Kidney epithelial cell (primary cell): Measurements from ENCODE around the gene ZNF358. TPM values are rescaled to one million over a fixed set of nuclear protein-coding genes. Genes with fewer than 3 reads are reported as not detected.

Experiments
- DNase-seq: peaks from one replicate; pipeline ENCODE4 v3.0.0-alpha.2; 2010; ENCODE audit warnings: low read depth
- H3K27me3 ChIP-seq: 2 replicates; pipeline ENCODE4 v1.6.0; 2011; ENCODE audit warnings: low read length; ENCODE audit not compliant: control insufficient read depth, insufficient read depth
- H3K36me3 ChIP-seq: 2 replicates; pipeline ENCODE4 v1.5.1; 2011; ENCODE audit warnings: low read length; ENCODE audit not compliant: control insufficient read depth, insufficient read depth
- H3K4me3 ChIP-seq: 2 replicates; pipeline ENCODE4 v1.5.1; 2011; ENCODE audit warnings: low read depth, mild to moderate bottlenecking, control low read depth, low read length
- CTCF ChIP-seq: IDR thresholded peaks from 2 replicates; pipeline ENCODE4 v1.5.1; 2011; ENCODE audit warnings: mild to moderate bottlenecking, moderate library complexity, low read length, control low read depth, inconsistent platforms; ENCODE audit not compliant: insufficient read depth, poor library complexity, severe bottlenecking
- total RNA-seq: library from RNA; depleted of rRNA; stranded (reverse); fragments of >200 nt; gene quantifications from 2 replicates; pipeline ENCODE4 v1.2.3, GENCODE V29; 2015

ZNF358 gene
- total RNA-seq, 1 donor from 2014 or later, result 67.4 TPM

- no peak for DNase-seq
- no peak for TF ChIP-seq CTCF
- no peak overlapping the region for H3K4me3 ChIP-seq
- H3K27me3 ChIP-seq, result peaks cover 18% of the 10 kb centered on the region
- no peaks in the 10 kb centered on the region for H3K36me3 ChIP-seq
Measured at GRCh38 chr19:7505682-7506384, 10.1 kb upstream of the ZNF358 start.

GRCh38 chr19:7506385-7507328 is 9.2 kb upstream of the ZNF358 start:
- TF ChIP-seq CTCF, result no peak
- no peak overlapping the region for H3K4me3 ChIP-seq
- H3K36me3 ChIP-seq, result no peaks in the 10 kb centered on the region
- peaks cover 10% of the 10 kb centered on the region for H3K27me3 ChIP-seq
- no peak for DNase-seq

DNA sequence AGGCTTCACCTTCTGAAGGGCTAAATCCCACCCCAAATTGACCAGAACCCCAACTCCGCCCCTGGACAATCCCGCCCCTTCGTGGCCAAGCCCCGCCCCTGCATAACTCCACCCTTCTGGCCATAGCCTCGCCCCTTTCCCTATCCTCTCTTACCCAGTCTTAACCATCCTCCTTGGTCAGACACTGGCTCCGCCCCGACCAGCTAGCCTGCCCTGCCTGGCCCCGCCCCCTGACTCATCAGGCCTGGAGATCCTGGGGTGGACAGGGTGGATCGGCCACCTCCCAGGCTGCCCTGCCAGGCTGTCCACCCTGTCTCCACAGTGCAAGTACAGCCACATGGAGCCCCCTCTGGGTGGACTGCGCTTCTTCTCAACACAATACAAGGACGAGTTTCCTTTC is 8.0 kb upstream of the ZNF358 start:
- no peaks in the 10 kb centered on the region for H3K36me3 ChIP-seq
- TF ChIP-seq CTCF, result no peak
- no peak overlapping the region for H3K4me3 ChIP-seq
- no peak for DNase-seq
- peaks cover 9% of the 10 kb centered on the region for H3K27me3 ChIP-seq

GRCh38 chr19:7509625-7510024 is 6.3 kb upstream of the ZNF358 start:
- H3K4me3 ChIP-seq, result no peak overlapping the region
- no peak for TF ChIP-seq CTCF
- H3K27me3 ChIP-seq, result peaks cover 6% of the 10 kb centered on the region
- no peak for DNase-seq
- H3K36me3 ChIP-seq, result no peaks in the 10 kb centered on the region

DNA sequence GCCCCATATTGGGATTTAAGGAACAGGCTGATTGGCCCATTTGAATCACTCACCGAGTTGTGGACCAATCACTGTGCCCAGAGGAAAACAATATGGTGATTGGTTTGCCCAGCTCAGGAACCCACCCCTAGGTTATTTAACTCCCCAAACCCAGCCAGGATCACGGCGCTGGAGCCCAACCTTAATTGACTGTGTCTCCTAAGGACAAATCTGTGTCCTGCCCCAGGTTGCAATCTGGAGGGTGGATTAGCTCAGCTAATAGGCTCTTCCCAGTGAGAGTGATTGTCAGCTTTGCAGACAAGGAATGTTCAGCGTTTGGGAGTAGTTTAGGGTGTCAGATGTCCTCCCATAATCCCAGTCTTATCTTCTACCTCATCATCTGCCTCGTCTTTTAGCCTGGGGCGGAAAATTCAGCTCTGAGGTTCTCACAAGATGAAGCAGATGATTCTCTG is 3.5 kb upstream of the ZNF358 start:
- TF ChIP-seq CTCF, result no peak
- Histone ChIP-seq H3K27me3 (no peaks in the 10 kb centered on the region), H3K4me3 (no peak overlapping the region), H3K36me3 (no peaks in the 10 kb centered on the region)
- no peak for DNase-seq
